H9 (cell line): ENCODE data around the gene ASPSCR1. TPM values are rescaled to one million over a fixed set of nuclear protein-coding genes. Genes with fewer than 3 reads are reported as not detected.

ENCODE experiments used
- DNase-seq: peaks from one replicate; pipeline ENCODE4 v3.0.0-alpha.2; 2017
- H2AFZ ChIP-seq: one replicate; pipeline ENCODE4 v1.6.1; 2013; ENCODE audit warnings: mild to moderate bottlenecking, low read length, control low read depth, moderate library complexity
- H2AK5ac ChIP-seq: 2 replicates; pipeline ENCODE4 v1.6.1; 2013; ENCODE audit warnings: low read length, control low read depth, mixed read lengths; ENCODE audit not compliant: insufficient read length
- H2BK120ac ChIP-seq: one replicate; pipeline ENCODE4 v1.6.1; 2013; ENCODE audit warnings: low read depth, mild to moderate bottlenecking, low read length, control low read depth, inconsistent platforms; ENCODE audit not compliant: poor library complexity, severe bottlenecking
- H2BK12ac ChIP-seq: 2 replicates; pipeline ENCODE4 v1.6.1; 2013; ENCODE audit warnings: low read length, control low read depth, mixed read lengths, low read depth; ENCODE audit not compliant: insufficient read length
- H2BK15ac ChIP-seq: 2 replicates; pipeline ENCODE4 v1.6.1; 2013; ENCODE audit warnings: low read depth, low read length, control low read depth
- H2BK20ac ChIP-seq: one replicate; pipeline ENCODE4 v1.6.1; 2013; ENCODE audit warnings: low read depth, mild to moderate bottlenecking, low read length, control low read depth, inconsistent platforms; ENCODE audit not compliant: poor library complexity, severe bottlenecking
- H2BK5ac ChIP-seq: 2 replicates; pipeline ENCODE4 v1.6.1; 2013; ENCODE audit warnings: low read length, control low read depth, mixed read lengths; ENCODE audit not compliant: insufficient read length
- H3K14ac ChIP-seq: 2 replicates; pipeline ENCODE4 v1.6.1; 2013; ENCODE audit warnings: low read length, control low read depth; ENCODE audit not compliant: insufficient read depth
- H3K18ac ChIP-seq: 2 replicates; pipeline ENCODE4 v1.6.1; 2013; ENCODE audit warnings: low read depth, mild to moderate bottlenecking, mixed read lengths, low read length, control low read depth; ENCODE audit not compliant: insufficient read length
- H3K23ac ChIP-seq: 2 replicates; pipeline ENCODE4 v1.6.1; 2013; ENCODE audit warnings: low read length, control low read depth, mixed read lengths, low read depth; ENCODE audit not compliant: insufficient read length
- H3K23me2 ChIP-seq: 2 replicates; pipeline ENCODE4 v1.6.1; 2013; ENCODE audit warnings: low read depth, mild to moderate bottlenecking, mixed read lengths, low read length, control low read depth; ENCODE audit not compliant: insufficient read length, poor library complexity, severe bottlenecking
- H3K27ac ChIP-seq: 2 replicates; pipeline ENCODE4 v1.5.1; 2013; ENCODE audit warnings: low read length, control low read depth, mixed read lengths, low read depth; ENCODE audit not compliant: insufficient read length
- H3K27me3 ChIP-seq: 2 replicates; pipeline ENCODE4 v1.6.1; 2013; ENCODE audit warnings: low read length, control low read depth, inconsistent platforms; ENCODE audit not compliant: insufficient read depth
- H3K4ac ChIP-seq: 2 replicates; pipeline ENCODE4 v1.6.1; 2013; ENCODE audit warnings: low read depth, mild to moderate bottlenecking, control low read depth, inconsistent platforms, low read length, moderate library complexity
- H3K4me1 ChIP-seq: 2 replicates; pipeline ENCODE4 v1.6.1; 2013; ENCODE audit warnings: low read length, control low read depth, inconsistent platforms; ENCODE audit not compliant: insufficient read depth
- H3K4me2 ChIP-seq: 2 replicates; pipeline ENCODE4 v1.6.1; 2013; ENCODE audit warnings: low read length, control low read depth, mixed read lengths; ENCODE audit not compliant: insufficient read length, insufficient read depth
- H3K56ac ChIP-seq: 2 replicates; pipeline ENCODE4 v1.6.1; 2013; ENCODE audit warnings: low read depth, mild to moderate bottlenecking, mixed read lengths, low read length, control low read depth; ENCODE audit not compliant: insufficient read length
- H3K79me1 ChIP-seq: 2 replicates; pipeline ENCODE4 v1.6.1; 2013; ENCODE audit warnings: low read depth, mild to moderate bottlenecking, moderate library complexity, low read length, control low read depth, inconsistent platforms; ENCODE audit not compliant: insufficient read depth, poor library complexity, severe bottlenecking
- H3K79me2 ChIP-seq: 2 replicates; pipeline ENCODE4 v1.6.1; 2013; ENCODE audit warnings: low read length, control low read depth, inconsistent platforms; ENCODE audit not compliant: insufficient read depth
- H3K9ac ChIP-seq: 2 replicates; pipeline ENCODE4 v1.6.1; 2013; ENCODE audit warnings: low read length, control low read depth, mixed read lengths; ENCODE audit not compliant: insufficient read length; ENCODE audit errors: extremely low read depth
- H3K9me3 ChIP-seq: one replicate; pipeline ENCODE4 v1.6.1; 2013; ENCODE audit warnings: low read depth, low read length, inconsistent platforms; ENCODE audit not compliant: control insufficient read depth
- H3T11ph ChIP-seq: one replicate; pipeline ENCODE4 v1.6.1; 2013; ENCODE audit warnings: mild to moderate bottlenecking, low read length, control low read depth, inconsistent platforms
- H4K20me1 ChIP-seq: one replicate; pipeline ENCODE4 v1.6.1; 2013; ENCODE audit not compliant: control insufficient read depth, insufficient read length, insufficient read depth
- H4K5ac ChIP-seq: 2 replicates; pipeline ENCODE4 v1.6.1; 2013; ENCODE audit warnings: low read depth, mild to moderate bottlenecking, mixed read lengths, low read length, control low read depth; ENCODE audit not compliant: insufficient read length
- H4K8ac ChIP-seq: replicated peaks from 2 replicates; pipeline ENCODE4 v1.6.1; 2013; ENCODE audit warnings: low read length, control low read depth, mixed read lengths, low read depth; ENCODE audit not compliant: insufficient read length
- H4K91ac ChIP-seq: 2 replicates; pipeline ENCODE4 v1.6.1; 2013; ENCODE audit warnings: low read depth, mild to moderate bottlenecking, moderate library complexity, mixed read lengths, low read length, control low read depth; ENCODE audit not compliant: insufficient read length
- H3K27ac Mint-ChIP-seq, 3 experiments: 2 replicates in 2 of 3; 3 replicates in 1 of 3; pipeline ENCODE4 v1.8.0; 2020 to 2021; ENCODE audit warnings: mixed read lengths in 3 of 3, mild to moderate bottlenecking in 1 of 3, moderate library complexity in 1 of 3
- H3K27me3 Mint-ChIP-seq: 2 replicates; pipeline ENCODE4 v1.8.0; 2021; ENCODE audit warnings: low read depth, mild to moderate bottlenecking, moderate library complexity, mixed read lengths
- H3K36me3 Mint-ChIP-seq, 3 experiments: 2 replicates in 2 of 3; 3 replicates in 1 of 3; pipeline ENCODE4 v1.8.0; 2020 to 2021; ENCODE audit warnings: low read depth in 3 of 3, mixed read lengths in 3 of 3; ENCODE audit not compliant: insufficient read depth in 1 of 3
- H3K4me1 Mint-ChIP-seq, 2 experiments: 2 replicates each; pipeline ENCODE4 v1.8.0; 2020; ENCODE audit warnings: mixed read lengths in 2 of 2
- H3K4me3 Mint-ChIP-seq, 2 experiments: 2 replicates in 1 of 2; 3 replicates in 1 of 2; pipeline ENCODE4 v1.8.0; 2020 to 2021; ENCODE audit warnings: mild to moderate bottlenecking in 2 of 2, mixed read lengths in 2 of 2, moderate library complexity in 1 of 2
- H3K9me3 Mint-ChIP-seq, 2 experiments: 2 replicates in 1 of 2; 3 replicates in 1 of 2; pipeline ENCODE4 v1.8.0; 2020; ENCODE audit warnings: mild to moderate bottlenecking in 2 of 2, mixed read lengths in 2 of 2, moderate library complexity in 1 of 2
- CTCF ChIP-seq: fragments of 200-600 bp; sonication (generic); conservative IDR thresholded peaks from 3 replicates; pipeline ENCODE4 v1.8.0; 2021; ENCODE audit warnings: antibody characterized with exemption, mild to moderate bottlenecking
- WGBS: extraction: QIAGEN DNeasy Blood & Tissue Kit; methylation state at CpG from one replicate; pipeline ENCODE4 v1.1.7; 2013; ENCODE audit warnings: missing lambda C conversion rate, low lambda C conversion rate, mixed read lengths; ENCODE audit not compliant: insufficient read length; ENCODE audit errors: extremely low coverage; 5-methylcytosine and 5-hydroxymethylcytosine counted together
- total RNA-seq: library from RNA; stranded (reverse); gene quantifications from 2 replicates; pipeline ENCODE4 v1.2.1, GENCODE V29; 2021

The ASPSCR1 gene
- total RNA-seq, 1 experiment from 2014 or later: 50.9 TPM

- H3K4me2 ChIP-seq: no peak overlapping the region
- H3T11ph ChIP-seq: no peak overlapping the region
- H3K14ac ChIP-seq: no peak overlapping the region
- H2BK12ac ChIP-seq: no peak overlapping the region
- H2BK5ac ChIP-seq: no peak overlapping the region
- no peak overlapping the region for H3K18ac ChIP-seq
- no peak overlapping the region for H4K8ac ChIP-seq
- no peaks in the 10 kb centered on the region for H3K9me3 ChIP-seq
- DNase-seq: no peak
- no peak overlapping the region for H2BK120ac ChIP-seq
- Mint-ChIP-seq H3K27ac (no peak overlapping the region), H3K9me3 (peaks cover 0 to 4% of the 10 kb centered on the region in 2 experiments; a peak in 1 of 5 replicates), H3K4me1 (peaks cover 0 to 8% of the 10 kb centered on the region in 2 experiments; a peak in 1 of 4 replicates), H3K27me3 (peaks cover 65% of the 10 kb centered on the region), H3K4me3 (no peak overlapping the region; a peak in 2 of 5 replicates), H3K36me3 (no peaks in the 10 kb centered on the region; a peak in 1 of 7 replicates)
- H3K23ac ChIP-seq: no peak overlapping the region
- no peak overlapping the region for H4K5ac ChIP-seq
- H3K79me1 ChIP-seq: no peaks in the 10 kb centered on the region
- H3K79me2 ChIP-seq: no peaks in the 10 kb centered on the region
- H3K4ac ChIP-seq: no peak overlapping the region
- H3K4me1 ChIP-seq: no peaks in the 10 kb centered on the region
- TF ChIP-seq CTCF: no peak
- H4K20me1 ChIP-seq: no peaks in the 10 kb centered on the region
- H3K23me2 ChIP-seq: peaks cover 1% of the 10 kb centered on the region
- peaks cover 19% of the 10 kb centered on the region; the same call in 1 of the 2 replicates for H3K27me3 ChIP-seq
- no peak overlapping the region for H4K91ac ChIP-seq
- no peak overlapping the region for H2AFZ ChIP-seq
- no peak overlapping the region for H3K56ac ChIP-seq
- H3K27ac ChIP-seq: no peak overlapping the region
- no peak overlapping the region for H2BK15ac ChIP-seq
- no peak overlapping the region for H2BK20ac ChIP-seq
- H3K9ac ChIP-seq: no peak overlapping the region
- WGBS: no CpG with 5 or more reads among the region's 26 CpGs
- no peak overlapping the region for H2AK5ac ChIP-seq
These were observed 22.3 kb upstream of the ASPSCR1 start for GRCh38 chr17:81955058-81955681.
